ENCODE measurements around the gene ADCY7.

- TF ChIP-seq EZH2 (optimal IDR thresholded peaks at IDR 0.05; ENCODE audit: low read depth, low read length): no peak
- TF ChIP-seq CTCF (IDR thresholded peaks at IDR 0.05; ENCODE audit: low read length): no peak
- TF ChIP-seq EZH2phosphoT487 (IDR thresholded peaks at IDR 0.05; ENCODE audit: low read length): no peak
Measured at GRCh38 chr16:50274326-50275097, 8.2 kb downstream of the ADCY7 start.

Data from MM.1S (cell line).